Activated CD4-positive, CD25-positive, alpha-beta regulatory T cell treated with anti-CD3 and anti-CD28 coated beads, Interleukin-2, amount 50 U/mL, for 72 hours (primary cell): Measurements from ENCODE around the gene CCDC158.
"Not testable (repeated sequence)": the region's sequence is repeated elsewhere in the genome, so short reads cannot be mapped to it uniquely, and the experiment has no call there.

Experiments used
- DNase-seq: peaks from one replicate; pipeline ENCODE4 v3.0.0; 2021

Gene CCDC158

GRCh38 chr4:76420762-76421581 lies at the start of gene CCDC158:
Gene CCDC158, minus strand, starts transcription at chr4:76421141. Its CDS starts 17,934 bp downstream, at chr4:76403207.
- DNase-seq, result no peak

GRCh38 chr4:76470532-76470931 lies 49.6 kb upstream of the CCDC158 start:
- DNase-seq, result no peak

GRCh38 chr4:76470064-76470463 lies 49.1 kb upstream of the CCDC158 start:
- DNase-seq, result no peak

GRCh38 chr4:76463568-76463967 lies 42.6 kb upstream of the CCDC158 start:
- no peak for DNase-seq

- no peak for DNase-seq
These were observed 38.4 kb upstream of the CCDC158 start for GRCh38 chr4:76459291-76459723.

GRCh38 chr4:76458825-76459224 lies 37.9 kb upstream of the CCDC158 start:
- DNase-seq, result no peak

GRCh38 chr4:76458297-76458696 lies 37.4 kb upstream of the CCDC158 start:
- DNase-seq, result no peak

- no peak for DNase-seq
These were observed 36.9 kb upstream of the CCDC158 start for GRCh38 chr4:76457885-76458284.

GRCh38 chr4:76454073-76454472 lies 33.1 kb upstream of the CCDC158 start:
- not testable (repeated sequence) for DNase-seq

GRCh38 chr4:76453232-76453631 lies 32.3 kb upstream of the CCDC158 start:
- DNase-seq, result no peak

GRCh38 chr4:76449833-76450232 lies 28.9 kb upstream of the CCDC158 start:
- DNase-seq, result no peak

- DNase-seq, result no peak
These were observed 28.4 kb upstream of the CCDC158 start for GRCh38 chr4:76449362-76449767.

GRCh38 chr4:76448211-76448610 lies 27.3 kb upstream of the CCDC158 start:
- DNase-seq, result no peak

GRCh38 chr4:76447393-76447851 lies 26.5 kb upstream of the CCDC158 start:
- no peak for DNase-seq

GRCh38 chr4:76445911-76446310 lies 25.0 kb upstream of the CCDC158 start:
- DNase-seq, result no peak

- DNase-seq, result no peak
These were observed 22.4 kb upstream of the CCDC158 start for GRCh38 chr4:76443376-76443775.

GRCh38 chr4:76442807-76443206 lies 21.9 kb upstream of the CCDC158 start:
- no peak for DNase-seq

- no peak for DNase-seq
These were observed 20.9 kb upstream of the CCDC158 start for GRCh38 chr4:76441881-76442280.

- no peak for DNase-seq
These were observed 18.6 kb upstream of the CCDC158 start for GRCh38 chr4:76439491-76439890.

GRCh38 chr4:76435528-76436319 lies 14.8 kb upstream of the CCDC158 start:
- no peak for DNase-seq

- no peak for DNase-seq
These were observed 14.1 kb upstream of the CCDC158 start, which contains the start of gene SHROOM3 for GRCh38 chr4:76434901-76435527. Gene SHROOM3, plus strand, starts transcription at chr4:76435229. Its CDS starts 824 bp downstream, at chr4:76436053.

- no peak for DNase-seq
These were observed 9.8 kb upstream of the CCDC158 start for GRCh38 chr4:76430519-76431388.
